ENCODE data around the gene CAMSAP1. TPM values are rescaled to one million over a fixed set of nuclear protein-coding genes. Genes with fewer than 3 reads are reported as not detected.
"Not testable (repeated sequence)": the region's sequence is repeated elsewhere in the genome, so short reads cannot be mapped to it uniquely, and the experiment has no call there.

The CAMSAP1 gene
- total and polyA plus RNA-seq, 2 donors (not counting 1 experiment from before 2014, with no cell fraction given): 5.0 to 18.8 TPM

GRCh38 chr9:135948968-135949367 lies 41.6 kb upstream of the CAMSAP1 start:
- Histone ChIP-seq H3K4me1 (ENCODE audit: control insufficient read depth, extremely low read depth, insufficient read depth, low read length) (no peaks in the 10 kb centered on the region), H3K4me3 (replicated peaks in 1 of 4; ENCODE audit: control extremely low read depth in 1 of 4, insufficient read depth in 1 of 4, low read depth in 3 of 4, low read length in 4 of 4) (no peak overlapping the region), H3K27me3 (ENCODE audit: control insufficient read depth, insufficient read depth, low read length) (no peaks in the 10 kb centered on the region), H2AFZ (ENCODE audit: low read length) (no peak overlapping the region), H4K20me1 (ENCODE audit: control insufficient read depth, extremely low read depth, insufficient read depth, low read length) (no peaks in the 10 kb centered on the region), H3K36me3 (ENCODE audit: control insufficient read depth, insufficient read depth, low read length) (peaks cover 20% of the 10 kb centered on the region), H3K79me2 (ENCODE audit: control insufficient read depth, insufficient read depth, low read length) (no peaks in the 10 kb centered on the region), H3K9ac (ENCODE audit: insufficient read depth, low read length) (no peak overlapping the region), H3K27ac (ENCODE audit: insufficient read depth, low read length) (no peak overlapping the region), H3K4me2 (ENCODE audit: extremely low read depth, insufficient read depth, low read length) (no peak overlapping the region), H3K9me3 (ENCODE audit: control insufficient read depth, insufficient read depth, low read depth, low read length) (no peaks in the 10 kb centered on the region)
- TF ChIP-seq EZH2 (IDR thresholded peaks at IDR 0.05; ENCODE audit: low read length, missing control alignments) (no peak), CTCF (conservative IDR thresholded peaks at IDR 0.05 in 1 of 2, IDR thresholded peaks at IDR 0.05 in 1 of 2; ENCODE audit: low read depth in 1 of 2, low read length in 2 of 2) (no peak)
- no peak for DNase-seq (ENCODE audit: low read depth in 2 of 2)

DNA sequence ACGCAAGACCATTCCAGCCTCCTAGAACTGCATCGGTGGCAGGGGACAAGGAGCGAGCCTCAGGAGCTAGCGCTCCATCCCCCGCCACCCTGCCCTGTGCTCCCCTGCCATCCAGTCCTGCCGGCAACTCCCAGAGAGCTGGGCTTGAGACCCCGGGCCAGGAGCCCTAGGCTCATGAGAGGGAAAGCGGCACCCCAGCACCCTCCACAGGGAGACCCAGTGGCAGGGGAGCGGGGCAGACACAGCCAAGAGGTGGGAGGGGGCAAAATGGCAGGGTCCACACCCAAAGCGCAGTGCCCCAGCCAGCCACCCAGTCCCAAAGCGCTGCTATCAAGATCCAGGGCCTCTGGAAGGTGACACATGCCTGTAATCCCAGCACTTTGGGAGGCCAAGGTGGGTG lies 41.1 kb upstream of the CAMSAP1 start:
- no peak for DNase-seq (ENCODE audit: low read depth in 2 of 2)
- Histone ChIP-seq H3K9me3 (ENCODE audit: control insufficient read depth, insufficient read depth, low read depth, low read length) (no peaks in the 10 kb centered on the region), H3K4me1 (ENCODE audit: control insufficient read depth, extremely low read depth, insufficient read depth, low read length) (no peaks in the 10 kb centered on the region), H4K20me1 (ENCODE audit: control insufficient read depth, extremely low read depth, insufficient read depth, low read length) (no peaks in the 10 kb centered on the region), H3K36me3 (ENCODE audit: control insufficient read depth, insufficient read depth, low read length) (peaks cover 20% of the 10 kb centered on the region), H3K27ac (ENCODE audit: insufficient read depth, low read length) (no peak overlapping the region), H3K4me3 (replicated peaks in 1 of 4; ENCODE audit: control extremely low read depth in 1 of 4, insufficient read depth in 1 of 4, low read depth in 3 of 4, low read length in 4 of 4) (no peak overlapping the region), H3K9ac (ENCODE audit: insufficient read depth, low read length) (no peak overlapping the region), H3K4me2 (ENCODE audit: extremely low read depth, insufficient read depth, low read length) (no peak overlapping the region), H3K27me3 (ENCODE audit: control insufficient read depth, insufficient read depth, low read length) (no peaks in the 10 kb centered on the region), H2AFZ (ENCODE audit: low read length) (no peak overlapping the region), H3K79me2 (ENCODE audit: control insufficient read depth, insufficient read depth, low read length) (no peaks in the 10 kb centered on the region)
- no peak for TF ChIP-seq EZH2 (IDR thresholded peaks at IDR 0.05; ENCODE audit: low read length, missing control alignments)
- TF ChIP-seq CTCF (conservative IDR thresholded peaks at IDR 0.05 in 1 of 2, IDR thresholded peaks at IDR 0.05 in 1 of 2; ENCODE audit: low read depth in 1 of 2, low read length in 2 of 2): no peak

- Histone ChIP-seq H3K4me1 (ENCODE audit: control insufficient read depth, extremely low read depth, insufficient read depth, low read length) (no peaks in the 10 kb centered on the region), H3K79me2 (ENCODE audit: control insufficient read depth, insufficient read depth, low read length) (no peaks in the 10 kb centered on the region), H4K20me1 (ENCODE audit: control insufficient read depth, extremely low read depth, insufficient read depth, low read length) (no peaks in the 10 kb centered on the region), H3K36me3 (ENCODE audit: control insufficient read depth, insufficient read depth, low read length) (peaks cover 17% of the 10 kb centered on the region), H3K4me2 (ENCODE audit: extremely low read depth, insufficient read depth, low read length) (no peak overlapping the region), H2AFZ (ENCODE audit: low read length) (no peak overlapping the region), H3K4me3 (replicated peaks in 1 of 4; ENCODE audit: control extremely low read depth in 1 of 4, insufficient read depth in 1 of 4, low read depth in 3 of 4, low read length in 4 of 4) (no peak overlapping the region), H3K27ac (ENCODE audit: insufficient read depth, low read length) (no peak overlapping the region), H3K27me3 (ENCODE audit: control insufficient read depth, insufficient read depth, low read length) (no peaks in the 10 kb centered on the region), H3K9ac (ENCODE audit: insufficient read depth, low read length) (no peak overlapping the region), H3K9me3 (ENCODE audit: control insufficient read depth, insufficient read depth, low read depth, low read length) (no peaks in the 10 kb centered on the region)
- TF ChIP-seq CTCF (conservative IDR thresholded peaks at IDR 0.05 in 1 of 2, IDR thresholded peaks at IDR 0.05 in 1 of 2; ENCODE audit: low read depth in 1 of 2, low read length in 2 of 2): no peak
- TF ChIP-seq EZH2 (IDR thresholded peaks at IDR 0.05; ENCODE audit: low read length, missing control alignments): no peak
- DNase-seq (ENCODE audit: low read depth in 2 of 2): no peak
Measured at GRCh38 chr9:135947582-135947981, 40.2 kb upstream of the CAMSAP1 start.

DNA sequence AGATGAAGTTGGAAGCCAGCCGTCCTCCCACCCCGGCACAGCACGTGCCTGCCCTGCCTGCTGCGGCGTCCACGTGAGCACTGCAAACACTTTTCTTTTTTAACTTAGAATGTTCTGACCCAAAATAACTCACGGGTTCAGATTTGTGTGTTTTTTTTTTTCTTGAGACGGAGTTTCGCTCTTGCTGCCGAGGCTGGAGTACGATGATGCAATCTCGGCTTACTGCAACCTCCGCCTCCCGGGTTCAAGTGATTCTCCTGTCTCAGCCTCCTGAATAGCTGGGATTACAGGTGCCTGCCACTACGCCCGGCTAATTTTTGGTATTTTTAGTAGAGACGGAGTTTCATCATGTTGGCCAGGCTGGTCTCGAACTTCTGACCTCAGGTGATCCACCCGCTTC lies 39.8 kb upstream of the CAMSAP1 start:
- peaks cover 15% of the 10 kb centered on the region for H3K36me3 ChIP-seq (ENCODE audit: control insufficient read depth, insufficient read depth, low read length)
- not testable (repeated sequence) for DNase-seq (ENCODE audit: low read depth in 2 of 2); H3K9ac ChIP-seq (ENCODE audit: insufficient read depth, low read length); H3K9me3 ChIP-seq (ENCODE audit: control insufficient read depth, insufficient read depth, low read depth, low read length); H3K4me2 ChIP-seq (ENCODE audit: extremely low read depth, insufficient read depth, low read length); H3K79me2 ChIP-seq (ENCODE audit: control insufficient read depth, insufficient read depth, low read length); H2AFZ ChIP-seq (ENCODE audit: low read length); H3K4me3 ChIP-seq (replicated peaks in 1 of 4; ENCODE audit: control extremely low read depth in 1 of 4, insufficient read depth in 1 of 4, low read depth in 3 of 4, low read length in 4 of 4); H3K4me1 ChIP-seq (ENCODE audit: control insufficient read depth, extremely low read depth, insufficient read depth, low read length); H4K20me1 ChIP-seq (ENCODE audit: control insufficient read depth, extremely low read depth, insufficient read depth, low read length); H3K27ac ChIP-seq (ENCODE audit: insufficient read depth, low read length); H3K27me3 ChIP-seq (ENCODE audit: control insufficient read depth, insufficient read depth, low read length)
